HepG2 (cell line): ENCODE results near the gene MEAK7.

Experiments
- BCL6 ChIP-seq: IDR thresholded peaks from 2 replicates; pipeline ENCODE4 v1.6.1; 2016; ENCODE audit warnings: missing genetic modification reagents, missing compliant biosample characterization
- FOSL1 ChIP-seq: sonication (generic); formaldehyde crosslinking; IDR thresholded peaks from 2 replicates; pipeline ENCODE4 v1.9.0; 2021; ENCODE audit warnings: missing genetic modification reagents, borderline replicate concordance
- ZFYVE20 ChIP-seq: sonication (generic); formaldehyde crosslinking; IDR thresholded peaks from 2 replicates; pipeline ENCODE4 v1.8.0; 2023; ENCODE audit warnings: low read depth, mild to moderate bottlenecking, moderate library complexity, missing genetic modification reagents, borderline replicate concordance
- TF ChIP-seq, protein P1 (sequence below): sonication (generic); formaldehyde crosslinking; IDR thresholded peaks from 2 replicates; pipeline ENCODE4 v1.8.1; 2023; ENCODE audit warnings: missing genetic modification reagents, inconsistent platforms, borderline replicate concordance

DNA sequence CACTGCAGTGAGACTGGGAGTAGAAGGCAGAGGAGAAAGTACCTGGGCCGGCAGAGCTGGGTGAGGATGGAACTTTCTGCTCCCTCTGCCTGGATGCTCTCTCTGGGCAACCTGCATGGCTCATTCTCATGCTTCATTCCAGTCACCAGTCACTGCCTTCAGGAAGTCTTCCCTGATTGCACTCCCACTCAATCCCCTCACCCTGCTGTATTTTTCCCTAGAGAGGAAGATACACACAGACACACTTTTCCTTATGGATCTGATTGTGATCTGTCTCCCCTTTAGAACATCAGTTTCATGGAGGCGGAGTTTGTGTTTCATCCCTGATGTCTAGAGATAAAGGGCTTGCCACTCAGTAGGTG is 44.9 kb downstream of the MEAK7 start:
- TF ChIP-seq, protein P1, sequence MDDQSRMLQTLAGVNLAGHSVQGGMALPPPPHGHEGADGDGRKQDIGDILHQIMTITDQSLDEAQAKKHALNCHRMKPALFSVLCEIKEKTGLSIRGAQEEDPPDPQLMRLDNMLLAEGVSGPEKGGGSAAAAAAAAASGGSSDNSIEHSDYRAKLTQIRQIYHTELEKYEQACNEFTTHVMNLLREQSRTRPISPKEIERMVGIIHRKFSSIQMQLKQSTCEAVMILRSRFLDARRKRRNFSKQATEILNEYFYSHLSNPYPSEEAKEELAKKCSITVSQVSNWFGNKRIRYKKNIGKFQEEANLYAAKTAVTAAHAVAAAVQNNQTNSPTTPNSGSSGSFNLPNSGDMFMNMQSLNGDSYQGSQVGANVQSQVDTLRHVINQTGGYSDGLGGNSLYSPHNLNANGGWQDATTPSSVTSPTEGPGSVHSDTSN (CRISPR knock-in tag): no peak
- TF ChIP-seq BCL6 (CRISPR knock-in tag): no peak
- TF ChIP-seq FOSL1 (CRISPR knock-in tag): no peak
- no peak for TF ChIP-seq ZFYVE20 (CRISPR knock-in tag)
